22Rv1 (cell line): ENCODE results near the gene MAST4.

Experiments used
- ZFX ChIP-seq: fragments of 450-650 bp; IDR thresholded peaks from 2 replicates; pipeline ENCODE4 v1.6.1; 2017; ENCODE audit warnings: antibody characterized with exemption, borderline replicate concordance
- TF ChIP-seq, protein P1 (sequence below): fragments of 450-650 bp; IDR thresholded peaks from 2 replicates; pipeline ENCODE4 v1.5.1; 2017; ENCODE audit warnings: mild to moderate bottlenecking

DNA sequence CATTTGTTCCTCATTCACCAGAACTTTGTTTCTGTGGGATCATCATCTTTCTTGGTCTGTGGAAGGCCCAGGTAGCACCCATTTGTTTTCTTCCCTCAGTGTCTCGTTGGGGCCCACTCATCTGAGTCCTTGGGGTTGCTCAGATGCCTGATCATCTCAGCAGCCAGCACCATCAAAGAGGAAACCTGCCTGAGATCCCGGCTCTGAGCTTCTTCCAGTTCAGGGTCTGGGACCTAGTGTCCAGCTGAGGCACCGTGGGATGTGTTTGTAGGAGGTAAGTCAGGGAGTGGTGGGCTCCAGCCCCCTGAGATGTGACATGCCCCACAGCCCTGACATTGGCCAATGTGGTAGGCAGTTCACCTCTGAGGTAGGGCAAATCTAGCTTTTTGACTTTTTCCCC is 609.8 kb downstream of the MAST4 start:
- TF ChIP-seq, protein P1, sequence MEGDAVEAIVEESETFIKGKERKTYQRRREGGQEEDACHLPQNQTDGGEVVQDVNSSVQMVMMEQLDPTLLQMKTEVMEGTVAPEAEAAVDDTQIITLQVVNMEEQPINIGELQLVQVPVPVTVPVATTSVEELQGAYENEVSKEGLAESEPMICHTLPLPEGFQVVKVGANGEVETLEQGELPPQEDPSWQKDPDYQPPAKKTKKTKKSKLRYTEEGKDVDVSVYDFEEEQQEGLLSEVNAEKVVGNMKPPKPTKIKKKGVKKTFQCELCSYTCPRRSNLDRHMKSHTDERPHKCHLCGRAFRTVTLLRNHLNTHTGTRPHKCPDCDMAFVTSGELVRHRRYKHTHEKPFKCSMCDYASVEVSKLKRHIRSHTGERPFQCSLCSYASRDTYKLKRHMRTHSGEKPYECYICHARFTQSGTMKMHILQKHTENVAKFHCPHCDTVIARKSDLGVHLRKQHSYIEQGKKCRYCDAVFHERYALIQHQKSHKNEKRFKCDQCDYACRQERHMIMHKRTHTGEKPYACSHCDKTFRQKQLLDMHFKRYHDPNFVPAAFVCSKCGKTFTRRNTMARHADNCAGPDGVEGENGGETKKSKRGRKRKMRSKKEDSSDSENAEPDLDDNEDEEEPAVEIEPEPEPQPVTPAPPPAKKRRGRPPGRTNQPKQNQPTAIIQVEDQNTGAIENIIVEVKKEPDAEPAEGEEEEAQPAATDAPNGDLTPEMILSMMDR, result no peak
- TF ChIP-seq ZFX, result no peak
